HepG2 (cell line): ENCODE results near the gene SLC25A10. TPM values are rescaled to one million over a fixed set of nuclear protein-coding genes. Genes with fewer than 3 reads are reported as not detected.

Experiments
- ATAC-seq: fragments of 200-7000 bp; cut with Tn5 transposase; 3 replicates; pipeline ENCODE4 v1.9.1; 2020; ENCODE audit warnings: mild to moderate bottlenecking, moderate library complexity
- BruUV-seq: library from RNA; stranded (reverse); fragments of 400-500 nt; replicated peaks from 2 replicates; lab custom pipeline; 2021; lab: Mats Ljungman, UMichigan
- CTCF ChIA-PET: fragments of 300-600 bp; formaldehyde crosslinking; extraction: SDS; loops from one replicate; lab custom pipeline; 2021; ENCODE audit warnings: low total read pairs, inconsistent platforms, low intra/inter-chr PET ratio; lab: Yijun Ruan, JAX
- POLR2A ChIA-PET: fragments of 350-600 bp; sonication (Branson Sonifier 250); formaldehyde crosslinking; loops from one replicate; lab custom pipeline; 2020; ENCODE audit warnings: antibody characterized with exemption, inconsistent platforms; lab: Yijun Ruan, JAX
- DNase-seq: peaks from one replicate; pipeline ENCODE4 v3.0.0-alpha.2; 2015; ENCODE audit warnings: low spot score
- FAIRE-seq: peaks from 3 replicates; lab custom pipeline; 2011; peaks lifted over from hg19 to GRCh38; lab: Jason Lieb, UNC
- H2AFZ ChIP-seq: one replicate; pipeline ENCODE4 v1.6.1; 2011; ENCODE audit warnings: low read length, inconsistent platforms
- H3K27ac ChIP-seq: fragments of 300-600 bp; 3 replicates; pipeline ENCODE4 v1.8.0; 2011; ENCODE audit warnings: mixed run types, mild to moderate bottlenecking, mixed read lengths, low read length, inconsistent platforms; ENCODE audit not compliant: insufficient read depth; ENCODE audit errors: extremely low read length
- H3K27me3 ChIP-seq, 2 experiments: fragments of 200-600 bp in 1 of 2; 2 replicates in 1 of 2; 3 replicates in 1 of 2; pipeline versions ENCODE4 v1.6.0 to v1.8.0; 2011; ENCODE audit warnings: low read length in 2 of 2, mild to moderate bottlenecking in 2 of 2, moderate library complexity in 2 of 2, inconsistent platforms in 1 of 2; ENCODE audit not compliant: insufficient read depth in 2 of 2, control insufficient read depth in 1 of 2
- H3K36me3 ChIP-seq, 2 experiments: fragments of 200-600 bp in 1 of 2; replicated peaks in 1 of 2; 2 replicates in 1 of 2; 3 replicates in 1 of 2; pipeline versions ENCODE4 v1.5.1 to v1.8.0; 2011; ENCODE audit warnings: low read length in 2 of 2, inconsistent platforms in 1 of 2; ENCODE audit not compliant: insufficient read depth in 2 of 2, control insufficient read depth in 1 of 2
- H3K4me1 ChIP-seq: 2 replicates; pipeline ENCODE4 v1.5.1; 2012; ENCODE audit warnings: low read length, inconsistent platforms; ENCODE audit not compliant: insufficient read depth
- H3K4me2 ChIP-seq: 2 replicates; pipeline ENCODE4 v1.6.0; 2011; ENCODE audit warnings: low read depth, low read length, inconsistent platforms
- H3K4me3 ChIP-seq, 3 experiments: fragments of 200-600 bp in 1 of 3; sonication (generic), shearing (Covaris generic) in 1 of 3; replicated peaks in 1 of 3; 2 replicates each; pipeline ENCODE4 v1.5.1; 2011 to 2016; ENCODE audit warnings: low read length in 3 of 3, inconsistent platforms in 2 of 3, low read depth in 2 of 3, mild to moderate bottlenecking in 2 of 3, control low read depth in 1 of 3, mixed read lengths in 1 of 3; ENCODE audit not compliant: insufficient read depth in 1 of 3
- H3K79me2 ChIP-seq: one replicate; pipeline ENCODE4 v1.6.1; 2011; ENCODE audit warnings: low read length, inconsistent platforms; ENCODE audit not compliant: insufficient read depth
- H3K9ac ChIP-seq: 2 replicates; pipeline ENCODE4 v1.6.0; 2011; ENCODE audit warnings: mild to moderate bottlenecking, low read depth, low read length, inconsistent platforms; ENCODE audit not compliant: insufficient read depth
- H3K9me3 ChIP-seq: 2 replicates; pipeline ENCODE4 v1.5.1; 2012; ENCODE audit warnings: mild to moderate bottlenecking, low read length
- H4K20me1 ChIP-seq: 2 replicates; pipeline ENCODE4 v1.6.0; 2011; ENCODE audit warnings: inconsistent platforms, mild to moderate bottlenecking, low read length, moderate library complexity; ENCODE audit not compliant: insufficient read depth
- AGO1 ChIP-seq: fragments of 200-400 bp; formaldehyde crosslinking; IDR thresholded peaks from 2 replicates; pipeline ENCODE4 v1.6.1; 2017; ENCODE audit warnings: mild to moderate bottlenecking, low read depth, low read length, moderate library complexity; ENCODE audit not compliant: poor library complexity, severe bottlenecking
- AGO2 ChIP-seq: fragments of 200-400 bp; formaldehyde crosslinking; optimal IDR thresholded peaks from 2 replicates; pipeline ENCODE3; 2017; ENCODE audit warnings: mild to moderate bottlenecking, low read depth, low read length, moderate library complexity
- AHR ChIP-seq: IDR thresholded peaks from 2 replicates; pipeline ENCODE4 v1.6.1; 2018; ENCODE audit warnings: missing genetic modification reagents, missing compliant biosample characterization
- CENPX ChIP-seq: sonication (generic); formaldehyde crosslinking; IDR thresholded peaks from 2 replicates; pipeline ENCODE4 v1.9.0; 2021; ENCODE audit warnings: mild to moderate bottlenecking, missing genetic modification reagents, moderate library complexity
- HNRNPLL ChIP-seq: fragments of 200-400 bp; formaldehyde crosslinking; IDR thresholded peaks from 2 replicates; pipeline ENCODE4 v1.6.1; 2017; ENCODE audit warnings: mild to moderate bottlenecking, low read depth, low read length; ENCODE audit not compliant: poor library complexity, severe bottlenecking
- MEIS2 ChIP-seq: sonication (generic); formaldehyde crosslinking; IDR thresholded peaks from 2 replicates; pipeline ENCODE4 v1.9.0; 2021; ENCODE audit warnings: mild to moderate bottlenecking, missing genetic modification reagents
- POLR2G ChIP-seq: fragments of 200-400 bp; formaldehyde crosslinking; IDR thresholded peaks from 2 replicates; pipeline ENCODE4 v1.6.1; 2018; ENCODE audit warnings: mild to moderate bottlenecking, low read depth, low read length, moderate library complexity
- PRPF4 ChIP-seq: fragments of 200-400 bp; formaldehyde crosslinking; IDR thresholded peaks from 2 replicates; pipeline ENCODE4 v1.6.1; 2016; ENCODE audit warnings: low read length, low read depth; ENCODE audit not compliant: poor library complexity, severe bottlenecking
- RBM22 ChIP-seq: fragments of 200-400 bp; formaldehyde crosslinking; optimal IDR thresholded peaks from 2 replicates; pipeline ENCODE3; 2017; ENCODE audit warnings: mild to moderate bottlenecking, low read length, moderate library complexity
- ZBTB38 ChIP-seq: sonication (generic); formaldehyde crosslinking; IDR thresholded peaks from 2 replicates; pipeline ENCODE4 v1.5.1; 2020; ENCODE audit warnings: mild to moderate bottlenecking, missing genetic modification reagents
- ZNF180 ChIP-seq: sonication (generic); formaldehyde crosslinking; IDR thresholded peaks from 2 replicates; pipeline ENCODE4 v1.4.0; 2020; ENCODE audit warnings: low read depth, missing genetic modification reagents, borderline replicate concordance
- ZNF598 ChIP-seq: sonication (generic); formaldehyde crosslinking; IDR thresholded peaks from 2 replicates; pipeline ENCODE4 v1.5.1; 2020; ENCODE audit warnings: mild to moderate bottlenecking, missing genetic modification reagents, borderline replicate concordance
- ZNF687 ChIP-seq: sonication (generic); formaldehyde crosslinking; IDR thresholded peaks from 2 replicates; pipeline ENCODE4 v1.5.1; 2020; ENCODE audit warnings: mild to moderate bottlenecking, missing genetic modification reagents, moderate library complexity
- ZNF724P ChIP-seq: sonication (generic); formaldehyde crosslinking; IDR thresholded peaks from 2 replicates; pipeline ENCODE4 v1.8.0; 2022; ENCODE audit warnings: missing genetic modification reagents, borderline replicate concordance
- WGBS: methylation state at CpG from one replicate; pipeline ENCODE4 v1.1.6; 2017; ENCODE audit warnings: low lambda C conversion rate; 5-methylcytosine and 5-hydroxymethylcytosine counted together
- in situ Hi-C: cut with HindIII; loops from 2 replicates; pipeline ENCODE4 v1.10.0; 2017; ENCODE audit warnings: low pct_unique_long_range_greater_than_20kb; ENCODE audit not compliant: extremely low pct_ligation_motif_present
- intact Hi-C: fragments of 100-400 bp; cut with micrococcal nuclease; formaldehyde crosslinking; loops from one replicate; pipeline ENCODE4 v1.10.0; 2022; ENCODE audit not compliant: unreplicated experiment
- polyA plus RNA-seq, 8 experiments: library from polyadenylated mRNA; depleted of rRNA in 3 of 8; stranded (reverse) in 7 of 8; unstranded in 1 of 8; fragments of >200 nt; fragmentation: Illumina TruSeq in 4 of 8; extraction: Trizol in 4 of 8; gene quantifications; 2 replicates each; pipeline versions ENCODE4 v1.2.1 to v1.2.3, GENCODE V29; 2011 to 2016; ENCODE audit warnings: low read depth in 4 of 8, missing spikeins in 1 of 8, mixed read lengths in 1 of 8; ENCODE audit not compliant: insufficient read depth in 1 of 8
- total RNA-seq, 5 experiments: library from RNA; depleted of rRNA; stranded (reverse); fragments of >200 nt; fragmentation: Illumina TruSeq; extraction: Trizol; gene quantifications; 2 replicates each; pipeline ENCODE4 v1.2.3, GENCODE V29; 2016; ENCODE audit warnings: low read depth in 1 of 5
- TF ChIP-seq, protein P1 (sequence below): sonication (generic); formaldehyde crosslinking; IDR thresholded peaks from 2 replicates; pipeline ENCODE4 v1.5.0; 2020; ENCODE audit warnings: missing genetic modification reagents
- TF ChIP-seq, protein P2 (sequence below): sonication (generic); formaldehyde crosslinking; IDR thresholded peaks from 2 replicates; pipeline ENCODE4 v1.4.0; 2020; ENCODE audit warnings: mild to moderate bottlenecking, low read depth, missing genetic modification reagents

The SLC25A10 gene
- total and polyA plus RNA-seq, 2 of the 13 experiments (the other 11 are each of a cell fraction or from before 2014, with no cell fraction given): 46.5 to 140 TPM

DNA sequence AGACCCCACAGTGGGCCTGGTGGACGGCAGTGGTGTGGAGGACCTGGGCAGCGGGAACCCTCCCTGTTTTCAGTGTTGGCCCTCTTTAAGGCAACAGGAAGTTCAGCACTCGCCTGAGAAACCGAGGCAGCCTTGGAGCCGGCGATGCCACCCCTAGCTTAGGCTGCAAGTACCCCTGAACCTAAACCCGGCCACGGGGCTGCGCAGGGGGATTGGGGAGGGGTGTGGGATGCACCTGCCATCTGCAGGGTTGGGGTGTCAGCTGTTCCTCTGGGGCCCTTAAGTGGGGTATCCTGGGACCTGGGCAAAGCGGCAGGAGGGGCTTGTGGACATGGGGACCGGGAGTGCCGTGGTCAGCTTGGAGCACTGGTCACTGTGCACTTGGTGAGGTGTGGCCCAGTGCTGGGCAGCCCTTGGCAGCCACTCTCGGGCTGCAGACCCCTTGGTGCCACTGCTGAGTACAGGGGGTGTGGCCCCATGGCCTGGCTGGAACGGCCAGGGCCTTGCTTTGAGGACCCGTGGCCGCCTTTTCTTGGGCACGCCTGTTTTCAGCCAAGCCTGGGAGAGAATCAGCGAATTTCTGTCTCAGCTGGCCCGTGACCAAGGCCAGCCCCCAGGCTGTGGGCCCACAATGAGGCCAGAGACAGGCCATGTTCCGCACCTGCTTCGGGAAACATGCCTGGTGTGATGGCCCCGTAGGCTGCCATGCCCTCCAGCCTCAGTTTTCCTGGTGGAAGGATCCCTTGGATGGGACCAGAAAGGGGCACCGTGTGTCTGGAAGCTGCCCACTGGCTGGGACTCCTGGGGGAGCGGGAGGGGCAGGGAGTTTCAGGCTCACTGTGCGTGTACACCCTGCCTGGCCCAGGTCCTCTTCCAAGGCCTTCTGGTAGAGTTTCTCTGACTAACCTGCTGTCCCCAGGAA lies 4.1 kb upstream of the SLC25A10 start (continued):
- TF ChIP-seq, protein P1, sequence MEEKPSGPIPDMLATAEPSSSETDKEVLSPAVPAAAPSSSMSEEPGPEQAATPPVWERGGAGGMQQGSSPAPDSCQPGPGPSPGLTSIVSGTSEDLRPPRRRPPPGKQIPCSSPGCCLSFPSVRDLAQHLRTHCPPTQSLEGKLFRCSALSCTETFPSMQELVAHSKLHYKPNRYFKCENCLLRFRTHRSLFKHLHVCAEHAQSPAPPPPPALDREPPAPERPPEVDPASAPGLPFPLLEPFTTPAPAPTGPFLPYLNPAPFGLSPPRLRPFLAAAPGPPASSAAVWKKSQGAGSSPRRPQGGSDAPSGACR: no peak
- TF ChIP-seq ZNF180 (CRISPR knock-in tag) (no peak), AHR (0 out of 2 replicates have a peak, but pooled peaks have one; percentile 13), ZNF598 (CRISPR knock-in tag) (no peak)

GRCh38 chr17:81708739-81709185 lies 3.3 kb upstream of the SLC25A10 start:
- WGBS: 99% methylated on average over 15 of the region's 17 CpGs
- TF ChIP-seq HNRNPLL (peak; percentile 20), MEIS2 (CRISPR knock-in tag) (no peak), ZNF724P (CRISPR knock-in tag) (peak; percentile 7; the same call in 1 of the 2 replicates), PRPF4 (peak; percentile 53), ZBTB38 (CRISPR knock-in tag) (peak; percentile 76), AGO1 (peak; percentile 91), ZNF687 (CRISPR knock-in tag) (peak; percentile 36; the same call in 1 of the 2 replicates), POLR2G (peak; percentile 56), CENPX (CRISPR knock-in tag) (no peak), RBM22 (peak; percentile 54), AGO2 (peak; percentile 92)
- TF ChIP-seq, protein P2, sequence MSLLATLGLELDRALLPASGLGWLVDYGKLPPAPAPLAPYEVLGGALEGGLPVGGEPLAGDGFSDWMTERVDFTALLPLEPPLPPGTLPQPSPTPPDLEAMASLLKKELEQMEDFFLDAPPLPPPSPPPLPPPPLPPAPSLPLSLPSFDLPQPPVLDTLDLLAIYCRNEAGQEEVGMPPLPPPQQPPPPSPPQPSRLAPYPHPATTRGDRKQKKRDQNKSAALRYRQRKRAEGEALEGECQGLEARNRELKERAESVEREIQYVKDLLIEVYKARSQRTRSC (CRISPR knock-in tag): no peak

More at GRCh38 chr17:81708739-81709185, 3.3 kb upstream of the SLC25A10 start:
- no TSS peak for BruUV-seq
- Histone ChIP-seq H3K36me3 (peaks cover 18 to 37% of the 10 kb centered on the region in 2 experiments), H3K79me2 (peaks cover 29% of the 10 kb centered on the region), H3K4me3 (no peak overlapping the region), H3K9me3 (no peaks in the 10 kb centered on the region), H4K20me1 (no peaks in the 10 kb centered on the region), H3K9ac (no peak overlapping the region), H3K27ac (peak overlapping the region; percentile 8), H2AFZ (no peak overlapping the region), H3K27me3 (no peaks in the 10 kb centered on the region; a peak in 1 of 5 replicates), H3K4me2 (no peak overlapping the region), H3K4me1 (peaks cover 32% of the 10 kb centered on the region)
- ChIA-PET CTCF (no interaction called here), POLR2A (interaction anchor here (1.4 to 4.2 kb wide), 3 partner anchors 19 to 28 kb away, joined by 3 to 25 read pairs (median 17); partner anchors contain the start of genes ARL16 and HGS)
- DNase-seq (no peak), FAIRE-seq (no peak), ATAC-seq (no peak)
- in situ Hi-C loops: no loop called here
- intact Hi-C loops: no loop called here
